Measurements from ENCODE around the gene LIMA1. TPM values are rescaled to one million over a fixed set of nuclear protein-coding genes. Genes with fewer than 3 reads are reported as not detected.
"Not testable (repeated sequence)": the region's sequence is repeated elsewhere in the genome, so short reads cannot be mapped to it uniquely, and the experiment has no call there.

LIMA1 gene
- total and polyA plus RNA-seq, 4 experiments from 2014 or later: 4.9 to 14.9 (median 12.0) TPM

DNA sequence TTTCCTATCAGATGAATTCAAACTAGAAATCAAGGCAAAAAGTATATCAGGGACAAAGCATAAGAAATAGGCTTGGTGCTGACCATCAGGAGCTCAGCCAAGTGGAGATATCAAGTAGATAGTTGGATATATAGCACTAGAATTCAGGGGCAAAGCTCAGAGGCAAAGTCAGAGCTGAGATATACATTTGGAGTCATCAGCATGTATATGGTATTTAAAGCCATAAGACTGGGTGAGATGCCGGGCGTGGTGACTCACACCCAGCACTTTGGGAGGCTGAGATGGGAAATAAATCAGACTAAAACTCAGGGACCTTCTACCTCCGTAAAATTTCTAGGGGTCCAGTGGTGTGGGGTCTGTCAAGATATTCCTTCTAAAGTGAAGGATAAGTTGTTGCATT, 38.9 kb upstream of the LIMA1 start:
- ChIA-PET POLR2A (ENCODE audit: partially characterized antibody) (no interaction called here), CTCF (ENCODE audit: partially characterized antibody) (no interaction called here)
- no peaks in the 10 kb centered on the region for H3K27me3 ChIP-seq (ENCODE audit: insufficient read depth, low read length)
- no peak overlapping the region for H3K27ac ChIP-seq (ENCODE audit: low read depth, low read length)
- no peaks in the 10 kb centered on the region for H3K9me3 Mint-ChIP-seq
- H3K4me1 Mint-ChIP-seq: no peaks in the 10 kb centered on the region
- H3K27me3 Mint-ChIP-seq: no peaks in the 10 kb centered on the region
- no peaks in the 10 kb centered on the region for H3K36me3 Mint-ChIP-seq
- DNase-seq: no peak
- no peak overlapping the region for H3K4me3 ChIP-seq (ENCODE audit: low read length in 2 of 2)
- no peak overlapping the region for H3K4me3 Mint-ChIP-seq
- no peak overlapping the region for H3K27ac Mint-ChIP-seq
- no peaks in the 10 kb centered on the region for H3K4me1 ChIP-seq (ENCODE audit: insufficient read depth, low read length)
- intact Hi-C loops (cut with micrococcal nuclease): no loop called here
- H3K9me3 ChIP-seq (ENCODE audit: control insufficient read depth in 1 of 2, low read length in 2 of 2): no peaks in the 10 kb centered on the region
- no peaks in the 10 kb centered on the region for H3K36me3 ChIP-seq (ENCODE audit: insufficient read depth, low read length)

DNA sequence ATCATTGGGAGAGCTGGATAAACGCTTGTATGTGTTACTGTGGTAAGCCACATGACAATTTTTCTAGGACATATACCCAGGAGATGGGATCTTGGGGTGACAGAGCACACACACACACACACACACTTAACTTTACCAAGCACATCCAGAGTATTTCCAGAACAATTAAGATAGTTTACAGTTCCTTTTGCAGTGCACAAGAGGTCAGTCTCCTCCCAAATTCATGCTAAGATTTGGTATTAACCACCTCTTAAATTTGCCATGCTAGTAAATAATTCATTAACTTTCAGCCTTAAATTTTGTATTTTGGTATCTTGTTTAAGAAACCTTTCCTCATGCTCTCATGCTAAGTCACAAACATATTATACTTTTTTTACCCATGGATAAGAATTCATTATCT, 33.9 kb upstream of the LIMA1 start:
- ChIA-PET POLR2A (ENCODE audit: partially characterized antibody) (no interaction called here), CTCF (ENCODE audit: partially characterized antibody) (interaction anchor here (1.8 kb wide), 1 partner anchor 105 kb away, joined by 4 read pairs; no protein-coding TSS in a partner anchor)
- Mint-ChIP-seq H3K27ac (no peak overlapping the region), H3K9me3 (no peaks in the 10 kb centered on the region), H3K36me3 (no peaks in the 10 kb centered on the region), H3K4me1 (no peaks in the 10 kb centered on the region), H3K27me3 (no peaks in the 10 kb centered on the region), H3K4me3 (no peak overlapping the region)
- intact Hi-C loops (cut with micrococcal nuclease): loop anchor here (10.0 kb wide), 1 partner anchor 242 kb away; no protein-coding TSS in a partner anchor
- Histone ChIP-seq H3K9me3 (ENCODE audit: control insufficient read depth in 1 of 2, low read length in 2 of 2) (no peaks in the 10 kb centered on the region), H3K27me3 (ENCODE audit: insufficient read depth, low read length) (no peaks in the 10 kb centered on the region), H3K27ac (ENCODE audit: low read depth, low read length) (no peak overlapping the region), H3K4me3 (ENCODE audit: low read length in 2 of 2) (no peak overlapping the region), H3K4me1 (ENCODE audit: insufficient read depth, low read length) (no peaks in the 10 kb centered on the region), H3K36me3 (ENCODE audit: insufficient read depth, low read length) (no peaks in the 10 kb centered on the region)
- no peak for DNase-seq

DNA sequence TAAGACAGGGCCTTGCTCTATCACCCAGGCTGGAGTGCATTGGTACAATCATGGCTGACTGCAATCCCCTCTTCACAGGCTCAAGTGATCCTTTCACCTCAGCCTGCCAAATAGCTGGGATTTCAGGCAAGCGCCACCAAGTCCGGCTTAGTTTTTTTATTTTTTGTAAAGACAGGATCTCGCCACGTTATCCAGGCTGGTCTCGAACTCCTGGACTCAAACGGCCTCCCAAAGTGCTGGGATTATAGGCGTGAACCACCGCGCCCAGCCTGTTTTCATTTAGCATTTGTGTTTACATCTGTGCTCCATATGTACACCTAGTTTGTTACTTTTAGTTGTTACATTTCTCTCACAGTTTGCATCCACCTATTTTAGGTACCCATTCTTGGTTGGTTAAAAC, 32.5 kb upstream of the LIMA1 start:
- H3K27me3 Mint-ChIP-seq: no peaks in the 10 kb centered on the region
- H3K9me3 Mint-ChIP-seq: no peaks in the 10 kb centered on the region
- Histone ChIP-seq H3K4me1 (ENCODE audit: insufficient read depth, low read length) (no peaks in the 10 kb centered on the region), H3K9me3 (ENCODE audit: control insufficient read depth in 1 of 2, low read length in 2 of 2) (no peaks in the 10 kb centered on the region), H3K36me3 (ENCODE audit: insufficient read depth, low read length) (no peaks in the 10 kb centered on the region), H3K27me3 (ENCODE audit: insufficient read depth, low read length) (no peaks in the 10 kb centered on the region), H3K4me3 (ENCODE audit: low read length in 2 of 2) (no peak overlapping the region), H3K27ac (ENCODE audit: low read depth, low read length) (no peak overlapping the region)
- POLR2A ChIA-PET (ENCODE audit: partially characterized antibody): no interaction called here
- H3K4me3 Mint-ChIP-seq: no peak overlapping the region
- H3K36me3 Mint-ChIP-seq: no peaks in the 10 kb centered on the region
- no peak overlapping the region for H3K27ac Mint-ChIP-seq
- intact Hi-C loops (cut with micrococcal nuclease): loop anchor here (2.0 to 10.0 kb wide), 2 partner anchors 183 to 241 kb away; no protein-coding TSS in a partner anchor
- no peaks in the 10 kb centered on the region for H3K4me1 Mint-ChIP-seq
- no peak for DNase-seq
- CTCF ChIA-PET (ENCODE audit: partially characterized antibody): interaction anchor here (1.0 kb wide), 1 partner anchor 12 kb away, joined by 4 read pairs; no protein-coding TSS in a partner anchor

DNA sequence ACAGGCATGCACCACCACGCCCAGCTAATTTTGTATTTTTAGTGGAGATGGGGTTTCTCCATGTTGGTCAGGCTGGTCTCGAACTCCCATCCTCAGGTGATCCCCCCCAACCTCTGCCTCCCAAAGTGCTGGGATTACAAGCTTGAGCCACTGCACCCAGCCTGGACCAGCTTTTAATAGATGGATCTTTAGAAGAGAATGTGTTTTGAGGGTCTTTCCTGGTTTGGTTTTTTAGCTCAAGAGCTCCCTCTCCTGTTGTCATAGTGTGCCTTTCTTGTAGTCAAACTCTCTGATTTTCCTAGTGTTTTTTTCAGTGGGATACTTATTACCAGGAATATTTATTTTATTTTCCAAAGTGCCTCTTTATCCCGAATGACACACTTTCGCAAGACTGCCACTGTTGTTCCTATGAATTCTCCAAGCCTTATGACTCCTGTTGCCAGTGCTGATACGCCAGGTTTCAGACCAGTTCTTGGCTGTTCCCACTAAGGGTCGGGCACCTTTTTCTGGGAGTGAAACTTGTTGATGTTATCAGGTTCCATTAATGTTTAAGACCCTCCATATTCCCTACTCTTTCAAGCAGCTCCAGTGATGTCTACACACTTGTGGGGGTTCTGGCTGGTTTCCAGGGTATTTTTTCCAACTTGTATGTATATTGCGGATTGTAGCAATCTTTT, 31.5 kb upstream of the LIMA1 start:
- H3K4me1 Mint-ChIP-seq: no peaks in the 10 kb centered on the region
- Histone ChIP-seq H3K27me3 (ENCODE audit: insufficient read depth, low read length) (no peaks in the 10 kb centered on the region), H3K4me1 (ENCODE audit: insufficient read depth, low read length) (no peaks in the 10 kb centered on the region), H3K27ac (ENCODE audit: low read depth, low read length) (no peak overlapping the region), H3K9me3 (ENCODE audit: control insufficient read depth in 1 of 2, low read length in 2 of 2) (no peaks in the 10 kb centered on the region), H3K36me3 (ENCODE audit: insufficient read depth, low read length) (no peaks in the 10 kb centered on the region), H3K4me3 (ENCODE audit: low read length in 2 of 2) (no peak overlapping the region)
- no peaks in the 10 kb centered on the region for H3K36me3 Mint-ChIP-seq
- intact Hi-C loops (cut with micrococcal nuclease): loop anchor here (2.0 to 10.0 kb wide), 2 partner anchors 182 to 240 kb away; no protein-coding TSS in a partner anchor
- H3K9me3 Mint-ChIP-seq: no peaks in the 10 kb centered on the region
- H3K4me3 Mint-ChIP-seq: no peak overlapping the region
- DNase-seq: peak in 1 of 5 donors; percentile 2
- H3K27ac Mint-ChIP-seq: peak overlapping the region in 1 of 7 donors; percentile 52
- ChIA-PET CTCF (ENCODE audit: partially characterized antibody) (interaction anchor here (0.8 to 1.6 kb wide), 10 partner anchors 13 to 249 kb away, joined by 3 to 7 read pairs (median 4); partner anchors contain the start of gene COX14), POLR2A (ENCODE audit: partially characterized antibody) (no interaction called here)
- H3K27me3 Mint-ChIP-seq: no peaks in the 10 kb centered on the region

DNA sequence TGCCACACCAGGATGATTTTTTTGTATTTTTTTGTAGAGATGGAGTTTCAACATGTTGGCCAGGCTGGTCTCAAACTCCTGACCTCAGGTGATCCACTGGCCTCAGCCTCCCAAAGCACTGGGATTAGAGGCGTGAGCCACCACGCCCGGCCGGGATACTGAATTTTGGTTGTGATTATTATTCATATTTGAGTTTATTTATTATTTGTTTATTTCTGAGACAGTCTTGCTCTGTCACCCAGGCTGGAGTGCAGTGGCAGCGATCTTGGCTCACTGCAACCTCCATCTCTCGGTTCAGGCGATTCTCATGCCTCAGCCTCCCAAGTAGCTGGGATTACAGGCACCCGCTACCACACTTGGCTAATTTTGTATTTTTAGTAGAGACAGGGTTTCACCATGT, 30.7 kb upstream of the LIMA1 start:
- POLR2A ChIA-PET (ENCODE audit: partially characterized antibody); DNase-seq; H3K36me3 ChIP-seq (ENCODE audit: insufficient read depth, low read length); H3K4me3 ChIP-seq (ENCODE audit: low read length in 2 of 2); H3K36me3 Mint-ChIP-seq; H3K27ac Mint-ChIP-seq; H3K4me3 Mint-ChIP-seq; H3K4me1 Mint-ChIP-seq; H3K9me3 ChIP-seq (ENCODE audit: control insufficient read depth in 1 of 2, low read length in 2 of 2); H3K4me1 ChIP-seq (ENCODE audit: insufficient read depth, low read length); H3K27me3 Mint-ChIP-seq; H3K27me3 ChIP-seq (ENCODE audit: insufficient read depth, low read length); H3K27ac ChIP-seq (ENCODE audit: low read depth, low read length); H3K9me3 Mint-ChIP-seq: not testable (repeated sequence)
- CTCF ChIA-PET (ENCODE audit: partially characterized antibody): interaction anchor here (0.8 to 1.6 kb wide), 8 partner anchors 16 to 248 kb away, joined by 3 to 7 read pairs (median 4); no protein-coding TSS in a partner anchor
- intact Hi-C loops (cut with micrococcal nuclease): loop anchor here (2.0 to 10.0 kb wide), 2 partner anchors 181 to 239 kb away; no protein-coding TSS in a partner anchor

DNA sequence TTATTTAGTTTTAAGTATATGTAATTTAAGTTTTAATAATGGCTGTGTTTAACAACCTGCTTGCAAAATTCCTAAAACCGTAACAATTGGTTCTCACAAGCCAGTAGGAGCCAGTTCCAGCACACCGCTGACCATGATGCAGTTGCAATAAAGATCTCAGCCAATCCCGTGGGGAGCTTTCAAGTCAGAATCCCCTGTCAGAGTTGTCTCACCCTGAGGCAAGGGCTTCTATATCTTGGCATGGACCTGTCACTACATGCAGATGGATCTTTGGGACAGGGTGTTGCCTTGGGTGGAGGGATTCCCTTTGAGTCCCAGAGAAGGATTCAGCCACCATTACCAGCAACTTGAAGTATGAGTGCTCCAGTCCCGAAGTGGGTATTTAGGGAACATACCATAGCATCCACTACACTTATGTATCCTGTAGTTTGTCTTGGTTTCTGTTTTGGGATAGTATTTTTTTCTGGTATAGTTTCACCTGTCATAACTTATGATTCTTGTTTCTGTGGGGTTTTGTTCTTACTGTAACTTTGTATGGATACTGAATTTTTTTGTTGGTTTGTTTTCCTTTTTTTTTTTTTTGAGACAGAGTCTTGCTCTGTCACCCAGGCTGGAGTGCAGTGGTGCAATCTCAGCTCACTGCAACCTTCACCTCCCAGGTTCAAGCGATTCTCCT, 30.1 kb upstream of the LIMA1 start:
- H3K27me3 Mint-ChIP-seq: no peaks in the 10 kb centered on the region
- Histone ChIP-seq H3K27ac (ENCODE audit: low read depth, low read length) (no peak overlapping the region), H3K9me3 (ENCODE audit: control insufficient read depth in 1 of 2, low read length in 2 of 2) (no peaks in the 10 kb centered on the region), H3K4me3 (ENCODE audit: low read length in 2 of 2) (no peak overlapping the region), H3K27me3 (ENCODE audit: insufficient read depth, low read length) (no peaks in the 10 kb centered on the region), H3K4me1 (ENCODE audit: insufficient read depth, low read length) (no peaks in the 10 kb centered on the region), H3K36me3 (ENCODE audit: insufficient read depth, low read length) (no peaks in the 10 kb centered on the region)
- intact Hi-C loops (cut with micrococcal nuclease): loop anchor here (10.0 kb wide), 1 partner anchor 239 kb away; no protein-coding TSS in a partner anchor
- ChIA-PET CTCF (ENCODE audit: partially characterized antibody) (interaction anchor here (1.1 kb wide), 1 partner anchor 128 kb away, joined by 3 read pairs; no protein-coding TSS in a partner anchor), POLR2A (ENCODE audit: partially characterized antibody) (no interaction called here)
- DNase-seq: no peak
- no peak overlapping the region for H3K27ac Mint-ChIP-seq
- no peaks in the 10 kb centered on the region for H3K4me1 Mint-ChIP-seq
- H3K36me3 Mint-ChIP-seq: no peaks in the 10 kb centered on the region
- no peaks in the 10 kb centered on the region for H3K9me3 Mint-ChIP-seq
- no peak overlapping the region for H3K4me3 Mint-ChIP-seq

DNA sequence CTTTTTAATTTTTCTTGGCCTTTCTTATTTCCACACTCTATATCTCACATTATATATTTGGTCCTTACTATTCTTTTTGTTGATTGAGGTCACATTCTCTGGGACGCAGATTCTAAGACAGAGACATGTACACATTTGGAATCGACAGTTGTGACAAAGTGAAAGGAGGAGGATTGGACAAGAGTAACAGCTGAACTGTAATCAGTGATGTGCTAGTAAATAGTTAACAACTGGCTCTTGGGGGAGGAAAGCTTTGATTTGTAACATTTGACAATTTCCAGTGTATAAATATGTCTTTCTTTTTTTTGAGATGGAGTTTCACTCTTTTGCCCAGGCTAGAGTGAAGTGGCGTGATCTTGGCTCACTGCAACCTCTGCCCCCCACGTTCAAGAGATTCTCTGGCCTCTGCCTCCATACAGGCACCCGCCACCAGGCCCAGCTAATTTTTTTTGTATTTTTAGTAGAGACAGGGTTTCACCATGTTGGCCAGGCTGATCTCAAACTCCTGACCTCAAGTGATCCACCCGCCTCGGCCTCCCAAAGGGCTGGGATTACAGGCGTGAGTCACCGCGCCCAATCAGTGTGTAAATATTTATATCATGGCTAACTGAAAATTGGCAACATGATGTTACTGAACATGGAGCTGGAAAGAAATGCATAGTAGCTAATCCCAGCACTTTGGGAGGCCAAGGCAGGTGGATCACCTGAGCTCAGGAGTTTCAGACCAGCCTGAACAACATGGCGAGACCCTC, 28.7 kb upstream of the LIMA1 start:
- H3K36me3 Mint-ChIP-seq; H3K9me3 Mint-ChIP-seq; H3K4me3 Mint-ChIP-seq; H3K4me1 ChIP-seq (ENCODE audit: insufficient read depth, low read length); H3K27me3 ChIP-seq (ENCODE audit: insufficient read depth, low read length); H3K27me3 Mint-ChIP-seq; H3K36me3 ChIP-seq (ENCODE audit: insufficient read depth, low read length); H3K4me1 Mint-ChIP-seq; H3K27ac ChIP-seq (ENCODE audit: low read depth, low read length); H3K9me3 ChIP-seq (ENCODE audit: control insufficient read depth in 1 of 2, low read length in 2 of 2); H3K27ac Mint-ChIP-seq; CTCF ChIA-PET (ENCODE audit: partially characterized antibody); H3K4me3 ChIP-seq (ENCODE audit: low read length in 2 of 2); POLR2A ChIA-PET (ENCODE audit: partially characterized antibody); DNase-seq: not testable (repeated sequence)
- intact Hi-C loops (cut with micrococcal nuclease): loop anchor here (10.0 kb wide), 1 partner anchor 237 kb away; no protein-coding TSS in a partner anchor
